HG03354 (cell line): Measurements from ENCODE around the gene CEP97.
"Not testable (repeated sequence)": the region's sequence is repeated elsewhere in the genome, so short reads cannot be mapped to it uniquely, and the experiment has no call there.

ENCODE experiments used
- ATAC-seq: cut with Tn5 transposase; IDR thresholded peaks from one replicate; pipeline ENCODE4 v1.9.1; 2021; ENCODE audit warnings: mild to moderate bottlenecking; ENCODE audit not compliant: unreplicated experiment, poor library complexity, severe bottlenecking

Gene CEP97

GRCh38 chr3:101701696-101702634 lies 22.4 kb upstream of the CEP97 start:
- ATAC-seq, result peak; percentile 16

GRCh38 chr3:101702726-101703125 lies 21.7 kb upstream of the CEP97 start:
- ATAC-seq, result no peak

- ATAC-seq, result no peak
Observed at GRCh38 chr3:101703169-101703568, 21.2 kb upstream of the CEP97 start.

- not testable (repeated sequence) for ATAC-seq
Observed at GRCh38 chr3:101704639-101705038, 19.8 kb upstream of the CEP97 start.

- no peak for ATAC-seq
Observed at GRCh38 chr3:101709126-101709525, 15.3 kb upstream of the CEP97 start.

GRCh38 chr3:101718455-101718854 lies 6.0 kb upstream of the CEP97 start:
- no peak for ATAC-seq

- no peak for ATAC-seq
Observed at GRCh38 chr3:101719604-101720185, 4.7 kb upstream of the CEP97 start.

- no peak for ATAC-seq
Observed at GRCh38 chr3:101720851-101721840, 3.3 kb upstream of the CEP97 start.

- peak; percentile 57 for ATAC-seq
Observed at GRCh38 chr3:101722394-101723173, 1.8 kb upstream of the CEP97 start.

GRCh38 chr3:101725194-101725889 lies 928 bp downstream of the CEP97 start:
- ATAC-seq, result peak; percentile 23

- no peak for ATAC-seq
Observed at GRCh38 chr3:101725890-101726275, 1.5 kb downstream of the CEP97 start.

- no peak for ATAC-seq
Observed at GRCh38 chr3:101729586-101729985, 5.2 kb downstream of the CEP97 start.

- ATAC-seq, result no peak
Observed at GRCh38 chr3:101730839-101731238, 6.4 kb downstream of the CEP97 start.

GRCh38 chr3:101732240-101732641 lies 7.8 kb downstream of the CEP97 start:
- no peak for ATAC-seq

- no peak for ATAC-seq
Observed at GRCh38 chr3:101735833-101736232, 11.4 kb downstream of the CEP97 start.

- not testable (repeated sequence) for ATAC-seq
Observed at GRCh38 chr3:101741914-101742313, 17.5 kb downstream of the CEP97 start.

GRCh38 chr3:101744811-101745210 lies 20.4 kb downstream of the CEP97 start:
- ATAC-seq, result no peak

- not testable (repeated sequence) for ATAC-seq
Observed at GRCh38 chr3:101745934-101746333, 21.5 kb downstream of the CEP97 start.
